Measurements from ENCODE around the gene TMOD1.

TMOD1 gene

DNA sequence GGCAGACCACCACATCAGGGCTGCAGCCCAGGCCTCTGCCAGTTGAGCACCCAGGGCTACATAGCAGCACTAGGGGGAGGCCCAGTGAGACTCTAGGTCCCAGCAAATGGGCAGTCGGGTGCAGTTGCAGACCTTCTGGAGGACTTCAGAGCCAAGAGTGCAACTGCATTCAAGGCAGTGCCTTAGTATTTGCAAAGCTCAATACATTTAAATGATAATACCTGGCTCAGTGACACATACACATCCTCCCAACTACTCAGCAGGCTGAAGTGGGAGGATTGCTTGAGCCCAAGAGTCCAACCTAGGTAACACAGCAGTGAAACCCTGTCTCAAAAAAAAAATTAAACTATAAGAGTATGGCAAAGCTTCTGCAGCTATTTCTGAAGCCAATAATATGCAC is 38.6 kb upstream of the TMOD1 start:
- no peak overlapping the region for H3K27ac ChIP-seq (ENCODE audit: low read length)
- H4K20me1 ChIP-seq (ENCODE audit: insufficient read depth, low read length): no peaks in the 10 kb centered on the region
- H3K79me2 ChIP-seq (ENCODE audit: low read length): no peaks in the 10 kb centered on the region
- H3K4me3 ChIP-seq (ENCODE audit: low read length): no peak overlapping the region
- no peaks in the 10 kb centered on the region for H3K27me3 ChIP-seq (ENCODE audit: low read depth, low read length)
- peaks cover 8% of the 10 kb centered on the region for H3K36me3 ChIP-seq (replicated peaks; ENCODE audit: low read depth, low read length)
- no peaks in the 10 kb centered on the region for H3K4me1 ChIP-seq (ENCODE audit: low read length)
- no peak for TF ChIP-seq EZH2phosphoT487 (IDR thresholded peaks at IDR 0.05; ENCODE audit: low read depth)
- TF ChIP-seq CTCF (IDR thresholded peaks at IDR 0.05; ENCODE audit: low read depth, low read length): no peak
- no peak overlapping the region for H2AFZ ChIP-seq (ENCODE audit: low read depth, low read length)
- H3K9ac ChIP-seq (ENCODE audit: low read length): no peak overlapping the region
- H3K9me3 ChIP-seq (ENCODE audit: insufficient read depth, low read length): no peaks in the 10 kb centered on the region
- no peak overlapping the region for H3K4me2 ChIP-seq (ENCODE audit: low read length)

GRCh38 chr9:97468658-97469448 is 32.6 kb upstream of the TMOD1 start:
- peak; percentile 91 for TF ChIP-seq CTCF (IDR thresholded peaks at IDR 0.05; ENCODE audit: low read depth, low read length)
- no peak for TF ChIP-seq EZH2phosphoT487 (IDR thresholded peaks at IDR 0.05; ENCODE audit: low read depth)
- Histone ChIP-seq H3K4me2 (ENCODE audit: low read length) (peak overlapping the region; percentile 44), H3K4me1 (ENCODE audit: low read length) (peaks cover 16% of the 10 kb centered on the region), H3K27ac (ENCODE audit: low read length) (peak overlapping the region; percentile 58), H3K9ac (ENCODE audit: low read length) (0 out of 2 replicates have a peak overlapping the region, but pooled peaks have one; percentile 6), H3K79me2 (ENCODE audit: low read length) (no peaks in the 10 kb centered on the region), H3K36me3 (replicated peaks; ENCODE audit: low read depth, low read length) (no peaks in the 10 kb centered on the region), H3K9me3 (ENCODE audit: insufficient read depth, low read length) (no peaks in the 10 kb centered on the region), H3K4me3 (ENCODE audit: low read length) (no peak overlapping the region), H2AFZ (ENCODE audit: low read depth, low read length) (0 out of 2 replicates have a peak overlapping the region, but pooled peaks have one; percentile 3), H4K20me1 (ENCODE audit: insufficient read depth, low read length) (no peaks in the 10 kb centered on the region), H3K27me3 (ENCODE audit: low read depth, low read length) (no peaks in the 10 kb centered on the region)

DNA sequence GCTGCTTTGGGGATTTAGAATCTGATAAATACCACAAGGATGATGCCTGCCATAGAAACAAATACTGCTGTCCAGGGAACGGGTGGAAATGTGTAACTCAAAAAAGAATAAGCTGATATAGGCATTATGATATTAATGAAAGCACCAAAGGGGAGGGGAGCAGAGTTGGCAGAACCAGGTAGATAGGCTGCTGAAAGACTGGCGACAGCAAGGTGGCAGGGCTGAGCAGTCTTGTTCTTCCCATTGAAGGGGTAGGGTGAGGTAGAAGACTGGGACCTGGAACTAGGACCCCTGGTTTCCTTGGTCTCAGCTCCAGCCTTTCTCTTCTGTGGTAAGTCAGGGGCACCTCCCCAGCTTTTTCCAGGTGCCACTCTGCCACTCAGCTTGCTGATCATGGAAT is 31.4 kb upstream of the TMOD1 start:
- Histone ChIP-seq H3K27me3 (ENCODE audit: low read depth, low read length) (no peaks in the 10 kb centered on the region), H3K27ac (ENCODE audit: low read length) (no peak overlapping the region), H4K20me1 (ENCODE audit: insufficient read depth, low read length) (no peaks in the 10 kb centered on the region), H3K4me2 (ENCODE audit: low read length) (no peak overlapping the region), H3K79me2 (ENCODE audit: low read length) (no peaks in the 10 kb centered on the region), H3K36me3 (replicated peaks; ENCODE audit: low read depth, low read length) (peaks cover 5% of the 10 kb centered on the region), H2AFZ (ENCODE audit: low read depth, low read length) (no peak overlapping the region), H3K4me1 (ENCODE audit: low read length) (peaks cover 16% of the 10 kb centered on the region), H3K9me3 (ENCODE audit: insufficient read depth, low read length) (no peaks in the 10 kb centered on the region), H3K9ac (ENCODE audit: low read length) (no peak overlapping the region), H3K4me3 (ENCODE audit: low read length) (no peak overlapping the region)
- TF ChIP-seq EZH2phosphoT487 (IDR thresholded peaks at IDR 0.05; ENCODE audit: low read depth) (no peak), CTCF (IDR thresholded peaks at IDR 0.05; ENCODE audit: low read depth, low read length) (peak; percentile 45)

DNA sequence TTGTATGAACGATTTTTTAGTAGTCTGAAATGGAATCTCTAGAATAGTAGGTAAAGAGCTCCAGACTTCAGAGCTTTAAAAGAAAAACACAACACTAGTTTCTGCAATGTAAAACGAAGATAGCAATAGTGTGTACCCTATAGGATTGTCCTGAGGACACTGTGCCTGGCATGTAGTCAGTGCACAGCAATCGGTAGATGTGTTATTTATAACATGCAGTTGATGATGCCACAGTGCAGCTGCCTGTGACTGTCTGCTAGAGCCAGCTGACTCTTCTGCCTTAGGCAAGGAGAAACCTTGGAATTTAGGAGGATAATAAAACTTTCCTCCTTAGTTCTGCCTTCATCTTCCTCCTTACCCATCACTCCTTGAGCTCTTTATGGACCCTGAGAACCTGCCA is 27.7 kb upstream of the TMOD1 start:
- TF ChIP-seq EZH2phosphoT487 (IDR thresholded peaks at IDR 0.05; ENCODE audit: low read depth) (no peak), CTCF (IDR thresholded peaks at IDR 0.05; ENCODE audit: low read depth, low read length) (no peak)
- Histone ChIP-seq H3K9ac (ENCODE audit: low read length) (no peak overlapping the region), H4K20me1 (ENCODE audit: insufficient read depth, low read length) (no peaks in the 10 kb centered on the region), H3K4me3 (ENCODE audit: low read length) (no peak overlapping the region), H3K9me3 (ENCODE audit: insufficient read depth, low read length) (no peaks in the 10 kb centered on the region), H3K4me2 (ENCODE audit: low read length) (no peak overlapping the region), H3K27ac (ENCODE audit: low read length) (no peak overlapping the region), H3K4me1 (ENCODE audit: low read length) (peaks cover 12% of the 10 kb centered on the region), H2AFZ (ENCODE audit: low read depth, low read length) (no peak overlapping the region), H3K27me3 (ENCODE audit: low read depth, low read length) (no peaks in the 10 kb centered on the region), H3K36me3 (replicated peaks; ENCODE audit: low read depth, low read length) (peaks cover 8% of the 10 kb centered on the region), H3K79me2 (ENCODE audit: low read length) (no peaks in the 10 kb centered on the region)

Measured in OCI-LY3 (cell line).